RWPE1 (cell line): ENCODE results near the gene PPM1M.

Experiments
- CTCF ChIA-PET: fragments of 350-600 bp; sonication (Branson Sonifier 250); formaldehyde crosslinking; extraction: SDS; loops from one replicate; lab custom pipeline; 2021; lab: Yijun Ruan, JAX
- POLR2A ChIA-PET: fragments of 400-600 bp; formaldehyde crosslinking; extraction: SDS; loops from one replicate; lab custom pipeline; 2020; ENCODE audit warnings: antibody characterized with exemption; ENCODE audit not compliant: low non-redundant PET; lab: Yijun Ruan, JAX
- DNase-seq: peaks from one replicate; pipeline ENCODE4 v3.0.0; 2012; ENCODE audit warnings: low spot score
- H3K27ac ChIP-seq: fragments of 450-650 bp; 2 replicates; pipeline ENCODE4 v1.5.1; 2017
- TF ChIP-seq, protein P1 (sequence below): fragments of 450-650 bp; conservative IDR thresholded peaks from 2 replicates; pipeline ENCODE4 v1.5.1; 2017; ENCODE audit warnings: low read depth, mild to moderate bottlenecking

The PPM1M gene

DNA sequence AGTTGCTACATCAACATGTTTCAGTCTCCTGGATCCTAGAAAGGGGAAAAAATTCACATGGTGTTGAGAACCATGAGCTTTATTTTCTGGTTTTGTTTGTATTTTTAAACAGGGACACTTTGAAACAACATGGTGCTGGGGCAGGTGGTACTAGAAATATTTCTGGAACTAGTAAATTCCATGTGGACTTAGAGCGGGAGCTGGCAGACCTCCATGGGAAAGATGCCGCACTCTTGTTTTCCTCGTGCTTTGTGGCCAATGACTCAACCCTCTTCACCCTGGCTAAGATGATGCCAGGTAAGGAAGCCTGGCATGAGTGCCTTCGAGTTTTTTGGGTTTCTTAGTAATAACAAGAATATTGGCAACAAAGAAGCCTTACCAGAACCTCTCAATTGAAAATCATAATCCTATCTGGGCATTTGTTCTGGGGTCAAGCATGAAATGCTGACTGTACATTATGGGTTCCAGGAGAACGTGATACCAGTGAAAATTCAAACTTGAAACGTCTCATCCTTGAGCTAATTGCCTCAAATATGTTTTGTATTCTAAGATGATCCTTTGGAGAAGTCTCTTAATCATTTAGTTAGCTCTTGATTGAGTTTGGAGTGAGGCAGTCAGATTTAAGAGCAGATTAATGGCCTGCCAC lies 39.7 kb upstream of the PPM1M start:
- TF ChIP-seq, protein P1, sequence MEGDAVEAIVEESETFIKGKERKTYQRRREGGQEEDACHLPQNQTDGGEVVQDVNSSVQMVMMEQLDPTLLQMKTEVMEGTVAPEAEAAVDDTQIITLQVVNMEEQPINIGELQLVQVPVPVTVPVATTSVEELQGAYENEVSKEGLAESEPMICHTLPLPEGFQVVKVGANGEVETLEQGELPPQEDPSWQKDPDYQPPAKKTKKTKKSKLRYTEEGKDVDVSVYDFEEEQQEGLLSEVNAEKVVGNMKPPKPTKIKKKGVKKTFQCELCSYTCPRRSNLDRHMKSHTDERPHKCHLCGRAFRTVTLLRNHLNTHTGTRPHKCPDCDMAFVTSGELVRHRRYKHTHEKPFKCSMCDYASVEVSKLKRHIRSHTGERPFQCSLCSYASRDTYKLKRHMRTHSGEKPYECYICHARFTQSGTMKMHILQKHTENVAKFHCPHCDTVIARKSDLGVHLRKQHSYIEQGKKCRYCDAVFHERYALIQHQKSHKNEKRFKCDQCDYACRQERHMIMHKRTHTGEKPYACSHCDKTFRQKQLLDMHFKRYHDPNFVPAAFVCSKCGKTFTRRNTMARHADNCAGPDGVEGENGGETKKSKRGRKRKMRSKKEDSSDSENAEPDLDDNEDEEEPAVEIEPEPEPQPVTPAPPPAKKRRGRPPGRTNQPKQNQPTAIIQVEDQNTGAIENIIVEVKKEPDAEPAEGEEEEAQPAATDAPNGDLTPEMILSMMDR: no peak
- peak; percentile 41 for DNase-seq
- ChIA-PET POLR2A (no interaction called here), CTCF (no interaction called here)
- no peak overlapping the region for H3K27ac ChIP-seq

DNA sequence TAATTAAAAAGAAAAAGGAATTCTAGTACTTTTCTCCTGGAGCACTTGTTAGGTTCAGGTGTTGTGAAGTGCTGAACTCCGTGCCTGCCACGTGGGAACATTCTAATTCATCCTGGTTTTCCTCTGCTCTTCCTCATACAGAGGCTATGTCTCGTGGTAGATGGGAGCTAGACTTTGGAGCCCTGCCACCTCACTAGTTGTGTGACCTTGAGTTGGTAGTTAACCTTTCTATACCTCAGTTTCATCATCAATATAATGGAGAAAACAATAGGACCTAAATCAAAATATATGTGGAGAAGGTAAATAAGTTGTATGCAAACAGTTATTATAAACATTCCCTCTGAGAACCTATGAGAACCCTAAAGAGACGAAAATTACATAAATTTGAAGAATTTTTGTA lies 37.0 kb upstream of the PPM1M start:
- no peak for DNase-seq
- ChIA-PET CTCF (no interaction called here), POLR2A (no interaction called here)
- H3K27ac ChIP-seq: no peak overlapping the region
- TF ChIP-seq, protein P1: no peak

DNA sequence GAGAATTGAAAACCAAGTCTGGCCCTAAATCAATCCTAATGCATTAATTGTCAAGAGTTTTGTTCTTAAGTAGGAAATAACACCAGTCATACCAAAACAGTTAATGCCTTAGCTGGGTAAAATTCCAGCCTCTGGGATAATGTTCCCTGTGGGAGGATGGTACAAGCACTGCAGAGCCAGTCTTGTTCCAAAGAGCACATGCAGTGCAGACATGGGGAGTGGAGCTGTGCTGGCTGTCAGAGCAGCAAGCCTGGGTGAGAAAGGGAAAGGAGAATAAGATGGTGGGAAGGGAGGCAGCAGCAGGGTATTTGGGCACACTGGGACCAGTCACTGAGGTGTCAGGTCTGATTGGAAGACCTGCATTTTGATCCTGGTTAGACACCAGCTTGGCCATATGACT lies 35.5 kb upstream of the PPM1M start:
- ChIA-PET CTCF (no interaction called here), POLR2A (interaction anchor here (1.0 kb wide), 1 partner anchor 28 kb away, joined by 3 read pairs; no protein-coding TSS in a partner anchor)
- DNase-seq: no peak
- TF ChIP-seq, protein P1: no peak
- peak overlapping the region; percentile 29; the same call in 1 of the 2 replicates for H3K27ac ChIP-seq

DNA sequence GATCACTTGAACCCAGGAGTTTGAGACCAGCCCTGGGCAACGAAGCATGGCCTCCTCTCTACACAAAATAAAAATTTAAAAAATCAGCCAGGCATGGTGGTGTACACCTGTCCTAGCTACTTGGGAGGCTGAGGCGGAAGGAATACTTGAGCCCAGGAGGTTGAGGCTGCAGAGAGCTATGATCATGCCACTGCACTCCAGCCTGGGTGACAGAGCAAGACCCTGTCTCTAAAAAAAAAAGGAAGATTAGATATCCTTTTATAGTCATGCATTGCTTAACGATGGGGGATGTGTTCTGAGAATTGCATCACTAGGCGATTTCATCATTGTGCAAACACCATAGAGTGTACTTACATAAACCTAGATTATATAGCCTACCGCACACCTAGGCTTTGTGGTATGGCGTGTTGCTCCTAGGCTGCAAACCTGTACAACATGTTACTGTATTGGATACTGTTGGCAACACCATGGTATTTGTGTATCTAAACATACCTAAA lies 35.0 kb upstream of the PPM1M start:
- DNase-seq: no peak
- POLR2A ChIA-PET: interaction anchor here (1.0 kb wide), 1 partner anchor 27 kb away, joined by 3 read pairs; no protein-coding TSS in a partner anchor

DNA sequence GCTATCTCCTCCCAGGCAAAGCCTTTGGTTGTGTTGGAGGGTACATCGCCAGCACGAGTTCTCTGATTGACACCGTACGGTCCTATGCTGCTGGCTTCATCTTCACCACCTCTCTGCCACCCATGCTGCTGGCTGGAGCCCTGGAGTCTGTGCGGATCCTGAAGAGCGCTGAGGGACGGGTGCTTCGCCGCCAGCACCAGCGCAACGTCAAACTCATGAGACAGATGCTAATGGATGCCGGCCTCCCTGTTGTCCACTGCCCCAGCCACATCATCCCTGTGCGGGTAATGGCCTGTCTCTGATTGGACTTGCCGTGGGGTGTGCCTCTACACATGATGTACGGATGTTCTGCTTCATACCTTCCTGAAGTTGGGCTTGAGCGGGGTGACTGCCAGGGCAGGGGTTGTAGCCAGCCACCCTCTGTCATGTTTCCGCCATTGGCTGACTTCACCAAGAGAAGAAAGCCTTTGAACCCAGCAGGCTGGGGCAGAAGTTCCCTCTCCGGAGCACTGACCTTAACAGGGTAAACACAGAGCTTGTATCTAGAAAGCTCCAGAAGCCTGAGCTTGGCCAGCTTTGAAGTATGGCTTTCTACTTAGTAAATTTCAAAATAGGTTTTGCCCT lies 34.2 kb upstream of the PPM1M start:
- peak overlapping the region; percentile 24; the same call in 1 of the 2 replicates for H3K27ac ChIP-seq
- no peak for DNase-seq
- TF ChIP-seq, protein P1: no peak
- POLR2A ChIA-PET: no interaction called here
- CTCF ChIA-PET: no interaction called here

More for the DNA sequence above, 35.0 kb upstream of the PPM1M start:
- CTCF ChIA-PET: no interaction called here
- peak overlapping the region; percentile 29; the same call in 1 of the 2 replicates for H3K27ac ChIP-seq
- TF ChIP-seq, protein P1: no peak

DNA sequence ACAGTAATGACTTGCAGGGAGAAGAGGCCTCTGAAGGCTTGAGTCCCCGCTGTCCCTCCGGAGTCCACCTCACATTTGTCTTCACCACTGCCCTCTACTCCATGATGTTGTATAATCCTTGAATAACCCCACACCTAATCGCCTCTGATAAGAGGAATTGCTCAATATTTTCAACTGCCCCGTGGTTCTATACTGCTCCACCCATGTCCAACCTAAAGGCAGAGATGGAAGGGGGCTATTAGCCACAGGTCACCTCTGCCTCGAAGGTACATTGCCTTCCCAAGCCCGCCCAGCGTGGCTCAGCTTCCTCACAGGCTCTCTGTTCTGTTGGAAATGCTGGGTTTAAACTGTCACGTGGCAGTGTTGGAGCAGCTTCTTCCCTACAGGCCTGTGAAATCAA lies 32.6 kb upstream of the PPM1M start:
- no peak for DNase-seq
- ChIA-PET POLR2A (no interaction called here), CTCF (no interaction called here)
- peak overlapping the region; percentile 6; the same call in 1 of the 2 replicates for H3K27ac ChIP-seq
- TF ChIP-seq, protein P1: no peak
